ENCODE results near the gene CIB1.

The CIB1 gene

GRCh38 chr15:90202929-90203328 is 30.8 kb downstream of the CIB1 start:
- TF ChIP-seq, protein P1, sequence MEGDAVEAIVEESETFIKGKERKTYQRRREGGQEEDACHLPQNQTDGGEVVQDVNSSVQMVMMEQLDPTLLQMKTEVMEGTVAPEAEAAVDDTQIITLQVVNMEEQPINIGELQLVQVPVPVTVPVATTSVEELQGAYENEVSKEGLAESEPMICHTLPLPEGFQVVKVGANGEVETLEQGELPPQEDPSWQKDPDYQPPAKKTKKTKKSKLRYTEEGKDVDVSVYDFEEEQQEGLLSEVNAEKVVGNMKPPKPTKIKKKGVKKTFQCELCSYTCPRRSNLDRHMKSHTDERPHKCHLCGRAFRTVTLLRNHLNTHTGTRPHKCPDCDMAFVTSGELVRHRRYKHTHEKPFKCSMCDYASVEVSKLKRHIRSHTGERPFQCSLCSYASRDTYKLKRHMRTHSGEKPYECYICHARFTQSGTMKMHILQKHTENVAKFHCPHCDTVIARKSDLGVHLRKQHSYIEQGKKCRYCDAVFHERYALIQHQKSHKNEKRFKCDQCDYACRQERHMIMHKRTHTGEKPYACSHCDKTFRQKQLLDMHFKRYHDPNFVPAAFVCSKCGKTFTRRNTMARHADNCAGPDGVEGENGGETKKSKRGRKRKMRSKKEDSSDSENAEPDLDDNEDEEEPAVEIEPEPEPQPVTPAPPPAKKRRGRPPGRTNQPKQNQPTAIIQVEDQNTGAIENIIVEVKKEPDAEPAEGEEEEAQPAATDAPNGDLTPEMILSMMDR (IDR thresholded peaks at IDR 0.05; ENCODE audit: low read depth, low read length, missing control alignments), result no peak
- no peak for DNase-seq (ENCODE audit: extremely low read depth, low read depth)
- H3K4me3 ChIP-seq (replicated peaks; ENCODE audit: low read depth, low read length), result no peak overlapping the region

GRCh38 chr15:90201944-90202375 is 31.8 kb downstream of the CIB1 start:
- no peak for DNase-seq (ENCODE audit: extremely low read depth, low read depth)
- H3K4me3 ChIP-seq (replicated peaks; ENCODE audit: low read depth, low read length), result peak overlapping the region; percentile 72
- TF ChIP-seq, protein P1 (IDR thresholded peaks at IDR 0.05; ENCODE audit: low read depth, low read length, missing control alignments), result no peak

- TF ChIP-seq, protein P1 (IDR thresholded peaks at IDR 0.05; ENCODE audit: low read depth, low read length, missing control alignments), result no peak
- H3K4me3 ChIP-seq (replicated peaks; ENCODE audit: low read depth, low read length), result peak within 1 kb of the TSS; percentile 72
- DNase-seq (ENCODE audit: extremely low read depth, low read depth), result no peak
These were observed 32.4 kb downstream of the CIB1 start, which contains the start of gene SEMA4B for GRCh38 chr15:90201130-90201943. SEMA4B (plus strand) TSS chr15:90201330; CDS start chr15:90201579, 249 bp downstream.

DNA sequence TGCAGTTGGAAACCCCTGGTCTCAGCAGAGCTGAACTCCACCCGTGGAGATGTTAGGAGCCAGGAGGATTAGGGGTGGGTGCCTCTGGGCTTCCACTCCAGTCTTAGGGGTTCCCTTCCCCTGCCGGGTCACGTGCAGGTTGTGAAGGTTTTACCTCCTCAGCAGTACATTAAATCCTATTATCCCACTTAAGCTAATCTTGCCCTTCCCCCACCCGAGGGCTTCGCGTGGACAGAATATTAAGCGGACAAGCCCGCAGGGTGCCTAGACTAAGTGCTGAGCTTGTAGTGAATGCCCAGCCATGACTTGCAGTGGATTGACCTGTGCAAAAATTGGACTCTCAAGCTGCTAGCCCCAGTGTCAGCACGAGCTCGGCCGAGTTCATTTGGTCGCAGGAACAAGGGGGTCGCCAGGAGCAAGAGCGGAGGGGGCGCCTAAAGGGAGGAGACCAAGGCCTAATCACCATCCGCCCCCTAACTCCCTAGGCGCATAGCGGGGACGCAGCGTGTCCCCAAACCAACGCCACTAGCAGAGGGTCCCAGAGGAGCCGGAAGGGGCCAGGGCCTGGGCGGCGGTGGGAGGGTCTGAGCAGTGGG is 33.1 kb downstream of the CIB1 start:
- TF ChIP-seq, protein P1 (IDR thresholded peaks at IDR 0.05; ENCODE audit: low read depth, low read length, missing control alignments), result no peak
- H3K4me3 ChIP-seq (replicated peaks; ENCODE audit: low read depth, low read length), result peak overlapping the region; percentile 72
- DNase-seq (ENCODE audit: extremely low read depth, low read depth), result no peak

DNA sequence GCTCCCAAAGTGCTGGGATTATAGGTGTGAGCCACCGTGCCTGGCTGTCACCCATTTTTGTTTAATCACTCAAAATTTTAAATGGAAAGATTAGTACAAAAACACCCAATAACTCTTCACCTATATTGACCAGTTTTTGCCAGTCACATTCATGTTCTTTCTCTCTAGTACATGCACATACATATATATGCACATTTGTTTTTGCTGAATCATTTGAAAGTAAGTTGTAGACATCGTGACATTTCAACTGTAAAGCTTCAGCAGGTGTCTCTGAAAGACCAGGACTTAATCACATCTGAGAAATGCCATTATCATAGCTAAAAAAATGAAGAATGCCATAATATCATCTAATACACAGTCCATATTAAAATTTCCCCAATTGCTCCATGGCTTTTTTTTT is 39.1 kb downstream of the CIB1 start:
- H3K4me3 ChIP-seq (replicated peaks; ENCODE audit: low read depth, low read length), result no peak overlapping the region
- no peak for DNase-seq (ENCODE audit: extremely low read depth, low read depth)
- TF ChIP-seq, protein P1 (IDR thresholded peaks at IDR 0.05; ENCODE audit: low read depth, low read length, missing control alignments), result no peak

GRCh38 chr15:90192961-90193786 is 40.6 kb downstream of the CIB1 start:
- TF ChIP-seq, protein P1 (IDR thresholded peaks at IDR 0.05; ENCODE audit: low read depth, low read length, missing control alignments), result no peak
- no peak overlapping the region for H3K4me3 ChIP-seq (replicated peaks; ENCODE audit: low read depth, low read length)
- DNase-seq (ENCODE audit: extremely low read depth, low read depth), result no peak
